Prostate gland (tissue), 2 donors: ENCODE data around the gene FAM131B.

Experiments
- CTCF ChIP-seq, 4 experiments: fragments of 200-600 bp in 2 of 4; fragments of 450-650 bp in 2 of 4; sonication (generic) in 2 of 4; IDR thresholded peaks; 1 replicate in 3 of 4; 2 replicates in 1 of 4; pipeline ENCODE4 v1.5.1; 2016 to 2019; ENCODE audit warnings: antibody characterized with exemption in 4 of 4, mild to moderate bottlenecking in 2 of 4, moderate library complexity in 2 of 4
- POLR2A ChIP-seq: fragments of 450-650 bp; IDR thresholded peaks from one replicate; pipeline ENCODE4 v1.6.1; 2016; ENCODE audit warnings: antibody characterized with exemption, mild to moderate bottlenecking

DNA sequence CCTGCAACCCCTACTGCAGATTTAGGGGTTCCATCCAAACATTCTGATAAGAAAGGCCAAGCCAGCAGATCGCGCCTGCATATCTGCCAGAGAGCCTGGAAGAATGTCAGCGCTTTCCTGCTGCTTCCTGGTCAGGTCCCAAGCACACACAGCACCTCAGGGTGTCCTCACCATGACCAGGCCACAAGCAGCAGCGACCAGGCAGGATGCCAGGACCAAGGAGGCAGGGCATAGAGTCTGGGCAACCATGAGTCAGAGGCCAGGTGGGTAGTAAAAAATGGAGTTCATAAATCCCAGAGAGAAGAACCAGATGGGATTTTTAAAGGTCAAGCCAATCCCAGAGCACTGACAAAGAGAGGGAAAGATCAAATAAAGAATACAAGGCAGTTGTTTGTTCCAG, 5.5 kb upstream of the FAM131B start:
- no peak for TF ChIP-seq POLR2A
- no peak for TF ChIP-seq CTCF (IDR thresholded peaks at IDR 0.05)
